Dermis microvascular lymphatic vessel endothelial cell (primary cell): Measurements from ENCODE around the gene SRSF11. TPM values are rescaled to one million over a fixed set of nuclear protein-coding genes. Genes with fewer than 3 reads are reported as not detected.
A peak's percentile ranks its signal among the peaks of the same experiment; 100 is the strongest.

Experiments used
- DNase-seq, 2 donors: peaks; one replicate each; pipeline versions ENCODE4 v3.0.0 to v3.0.0-alpha.2; 2010; ENCODE audit warnings: low read depth in 2 of 2
- total RNA-seq: library from RNA; depleted of rRNA; stranded (reverse); fragments of >200 nt; gene quantifications from 2 replicates; pipeline ENCODE4 v1.2.1, GENCODE V29; 2014

Gene SRSF11
- total RNA-seq, 1 donor from 2014 or later, result 75.1 TPM

GRCh38 chr1:70220517-70221237, 503 bp upstream of the SRSF11 start:
- DNase-seq, result no peak

GRCh38 chr1:70222716-70223235, 1.6 kb downstream of the SRSF11 start:
- peak in 1 of 2 donors; percentile 7 for DNase-seq

- no peak for DNase-seq
These were observed 3.8 kb downstream of the SRSF11 start for GRCh38 chr1:70224954-70225353.

- DNase-seq, result no peak
These were observed 6.3 kb downstream of the SRSF11 start for GRCh38 chr1:70227439-70227838.

GRCh38 chr1:70228670-70229069, 7.5 kb downstream of the SRSF11 start:
- no peak for DNase-seq

- DNase-seq, result no peak
These were observed 10.3 kb downstream of the SRSF11 start for GRCh38 chr1:70231475-70231874.

GRCh38 chr1:70234733-70235132, 13.6 kb downstream of the SRSF11 start:
- no peak for DNase-seq

- no peak for DNase-seq
These were observed 18.8 kb downstream of the SRSF11 start for GRCh38 chr1:70239940-70240339.

GRCh38 chr1:70247122-70247521, 25.9 kb downstream of the SRSF11 start:
- DNase-seq, result no peak

GRCh38 chr1:70247768-70248167, 26.6 kb downstream of the SRSF11 start:
- no peak for DNase-seq

- DNase-seq, result no peak
These were observed 27.5 kb downstream of the SRSF11 start for GRCh38 chr1:70248729-70249128.

GRCh38 chr1:70256664-70257063, 35.5 kb downstream of the SRSF11 start:
- DNase-seq, result no peak

- peak; percentile 22 to 50 for DNase-seq
These were observed 43.7 kb downstream of the SRSF11 start for GRCh38 chr1:70264839-70265238.

GRCh38 chr1:70265946-70266345, 44.8 kb downstream of the SRSF11 start:
- no peak for DNase-seq

GRCh38 chr1:70277875-70278274, 56.7 kb downstream of the SRSF11 start:
- no peak for DNase-seq

GRCh38 chr1:70278710-70279109, 57.5 kb downstream of the SRSF11 start:
- no peak for DNase-seq

- DNase-seq, result no peak
These were observed 63.2 kb downstream of the SRSF11 start for GRCh38 chr1:70284366-70284765.

- DNase-seq, result no peak
These were observed 65.3 kb downstream of the SRSF11 start for GRCh38 chr1:70286453-70286852.

GRCh38 chr1:70288166-70288565, 67.0 kb downstream of the SRSF11 start:
- no peak for DNase-seq

- DNase-seq, result peak; percentile 72 to 84
These were observed 69.0 kb downstream of the SRSF11 start for GRCh38 chr1:70290218-70290617.

- no peak for DNase-seq
These were observed 72.1 kb downstream of the SRSF11 start for GRCh38 chr1:70293186-70293843.

GRCh38 chr1:70295749-70296148, 74.6 kb downstream of the SRSF11 start:
- DNase-seq, result no peak

- no peak for DNase-seq
These were observed 78.3 kb downstream of the SRSF11 start for GRCh38 chr1:70299472-70299871.
